NT2/D1 (cell line): Measurements from ENCODE around the gene MMUT.
"Not testable (repeated sequence)": the region's sequence is repeated elsewhere in the genome, so short reads cannot be mapped to it uniquely, and the experiment has no call there.

Source experiments
- DNase-seq: peaks from one replicate; pipeline ENCODE4 v3.0.0-alpha.2; 2011; ENCODE audit warnings: low read depth, low spot score
- H3K27me3 ChIP-seq: 2 replicates; pipeline ENCODE4 v1.6.0; 2011; ENCODE audit warnings: mild to moderate bottlenecking; ENCODE audit not compliant: insufficient read length, insufficient read depth
- H3K36me3 ChIP-seq: 2 replicates; pipeline ENCODE4 v1.6.1; 2011; ENCODE audit warnings: mild to moderate bottlenecking, low read length, mixed read lengths; ENCODE audit not compliant: insufficient read depth, insufficient read length
- H3K4me1 ChIP-seq: 2 replicates; pipeline ENCODE4 v1.5.1; 2011; ENCODE audit not compliant: insufficient read depth, insufficient read length
- H3K4me3 ChIP-seq: 2 replicates; pipeline ENCODE4 v1.5.1; 2011; ENCODE audit warnings: low read depth; ENCODE audit not compliant: insufficient read length
- H3K9ac ChIP-seq: 2 replicates; pipeline ENCODE4 v1.6.0; 2011; ENCODE audit warnings: low read depth; ENCODE audit not compliant: insufficient read length
- H3K9me3 ChIP-seq: 2 replicates; pipeline ENCODE4 v1.5.1; 2011; ENCODE audit warnings: mild to moderate bottlenecking, low read length; ENCODE audit not compliant: insufficient read depth
- SUZ12 ChIP-seq: IDR thresholded peaks from 2 replicates; pipeline ENCODE4 v1.6.1; 2011; ENCODE audit not compliant: insufficient read length, insufficient read depth; ENCODE audit errors: extremely low read depth
- YY1 ChIP-seq: IDR thresholded peaks from 2 replicates; pipeline ENCODE4 v1.6.1; 2011; ENCODE audit not compliant: insufficient read length, insufficient read depth
- ZNF274 ChIP-seq: IDR thresholded peaks from 2 replicates; pipeline ENCODE4 v1.6.1; 2011; ENCODE audit warnings: mild to moderate bottlenecking, low read depth, low read length

MMUT gene

GRCh38 chr6:49490633-49491032, 27.6 kb upstream of the MMUT start:
- Histone ChIP-seq H3K4me3 (no peak overlapping the region), H3K4me1 (no peaks in the 10 kb centered on the region), H3K9me3 (no peaks in the 10 kb centered on the region), H3K9ac (no peak overlapping the region), H3K27me3 (no peaks in the 10 kb centered on the region), H3K36me3 (peaks cover 21% of the 10 kb centered on the region)
- TF ChIP-seq SUZ12 (no peak), ZNF274 (no peak), YY1 (no peak)
- DNase-seq, result no peak

DNA sequence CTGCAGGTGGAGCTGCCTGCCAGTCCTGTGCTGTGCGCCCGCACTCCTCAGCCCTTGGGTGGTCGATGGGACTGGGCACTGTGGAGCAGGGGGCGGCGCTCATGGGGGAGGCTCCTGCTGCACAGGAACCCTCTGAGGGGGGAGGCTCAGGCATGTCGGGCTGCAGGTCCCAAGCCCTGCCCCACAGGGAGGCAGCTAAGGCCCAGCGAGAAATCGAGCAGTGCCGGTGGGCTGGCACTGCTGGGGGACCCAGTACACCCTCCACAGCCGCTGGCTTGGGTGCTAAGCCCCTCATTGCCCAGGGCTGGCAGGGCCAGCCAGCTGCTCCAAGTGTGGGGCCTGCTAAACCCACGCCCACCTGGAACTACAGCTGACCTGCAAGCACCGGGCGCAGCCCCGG, 20.3 kb upstream of the MMUT start:
- not testable (repeated sequence) for H3K4me1 ChIP-seq, H3K9ac ChIP-seq, H3K27me3 ChIP-seq, H3K4me3 ChIP-seq, DNase-seq
- peaks cover 19% of the 10 kb centered on the region; the same call in 1 of the 2 replicates for H3K9me3 ChIP-seq
- H3K36me3 ChIP-seq, result peaks cover 24% of the 10 kb centered on the region

GRCh38 chr6:49481846-49482245, 18.8 kb upstream of the MMUT start:
- peaks cover 24% of the 10 kb centered on the region; the same call in 1 of the 2 replicates for H3K9me3 ChIP-seq
- H3K36me3 ChIP-seq, result peaks cover 24% of the 10 kb centered on the region
- H3K4me1 ChIP-seq, H3K4me3 ChIP-seq, H3K27me3 ChIP-seq, H3K9ac ChIP-seq, DNase-seq: not testable (repeated sequence)

DNA sequence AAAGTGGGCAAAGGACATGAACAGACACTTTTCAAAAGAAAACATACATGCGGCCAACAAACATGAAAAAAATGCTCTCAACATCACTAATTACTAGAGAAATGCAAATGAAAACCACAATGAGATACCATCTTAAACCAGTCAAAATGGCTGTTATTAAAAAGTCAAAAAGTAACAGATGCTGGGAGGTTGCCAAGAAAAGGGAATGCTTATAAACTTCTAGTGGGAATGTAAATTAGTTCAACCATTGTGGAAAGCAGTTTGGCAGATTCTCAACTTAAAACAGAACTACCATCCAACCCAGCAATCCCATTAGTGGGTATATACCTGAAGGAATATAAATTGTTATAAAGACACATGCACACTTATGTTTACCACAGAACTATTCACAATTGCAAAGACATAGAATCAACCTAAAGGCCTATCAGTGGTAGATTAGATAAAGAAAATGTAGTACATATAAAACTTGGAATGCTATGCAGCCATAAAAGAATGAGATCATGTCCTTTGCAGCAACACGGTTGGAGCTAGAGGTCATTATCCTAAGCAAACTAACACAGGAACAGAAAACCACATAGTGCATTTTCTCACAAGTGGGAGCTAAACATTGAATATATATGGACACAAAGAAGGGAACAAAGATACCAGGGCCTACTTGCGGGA, 16.4 kb upstream of the MMUT start:
- H3K4me1 ChIP-seq, result no peaks in the 10 kb centered on the region
- H3K9me3 ChIP-seq, result peaks cover 24% of the 10 kb centered on the region; the same call in 1 of the 2 replicates
- no peak for TF ChIP-seq SUZ12
- TF ChIP-seq ZNF274, result no peak
- TF ChIP-seq YY1, result no peak
- no peaks in the 10 kb centered on the region for H3K27me3 ChIP-seq
- H3K36me3 ChIP-seq, result peaks cover 15% of the 10 kb centered on the region
- H3K9ac ChIP-seq, result no peak overlapping the region
- no peak for DNase-seq
- H3K4me3 ChIP-seq, result no peak overlapping the region

DNA sequence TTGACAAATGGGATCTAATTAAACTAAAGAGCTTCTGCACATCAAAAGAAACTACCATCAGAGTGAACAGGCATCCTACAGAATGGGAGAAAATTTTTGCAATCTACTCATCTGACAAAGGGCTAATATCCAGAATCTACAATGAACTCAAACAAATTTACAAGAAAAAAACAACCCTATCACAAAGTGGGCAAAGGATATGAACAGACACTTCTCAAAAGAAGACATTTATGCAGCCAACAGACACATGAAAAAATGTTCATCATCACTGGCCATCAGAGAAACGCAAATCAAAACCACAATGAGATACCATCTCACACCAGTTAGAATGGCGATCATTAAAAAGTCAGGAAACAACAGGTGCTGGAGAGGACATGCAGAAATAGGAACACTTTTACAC, 13.5 kb upstream of the MMUT start:
- H3K9ac ChIP-seq, H3K4me1 ChIP-seq, DNase-seq, H3K27me3 ChIP-seq, H3K4me3 ChIP-seq: not testable (repeated sequence)
- Histone ChIP-seq H3K9me3 (peaks cover 24% of the 10 kb centered on the region; the same call in 1 of the 2 replicates), H3K36me3 (peaks cover 23% of the 10 kb centered on the region)

DNA sequence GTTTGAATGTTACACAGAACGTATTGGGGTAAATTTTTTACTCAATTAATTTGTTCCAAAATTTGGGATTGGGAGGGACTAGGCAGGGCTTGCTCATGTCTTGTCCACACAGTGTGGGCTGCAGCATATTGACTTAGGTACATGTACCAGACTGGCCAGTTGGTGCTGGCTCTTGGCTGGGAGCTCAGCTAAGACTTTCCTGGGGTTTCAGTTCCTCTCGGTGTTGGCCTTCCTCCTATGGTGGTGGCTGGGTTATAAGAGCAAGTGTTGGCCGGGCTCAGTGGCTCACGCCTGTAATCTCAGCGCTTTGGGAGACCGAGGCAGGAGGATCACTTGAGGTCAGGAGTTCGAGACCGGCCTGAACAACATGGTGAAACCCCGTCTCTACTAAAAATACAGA, 5.0 kb upstream of the MMUT start:
- Histone ChIP-seq H3K27me3 (no peaks in the 10 kb centered on the region), H3K9me3 (no peaks in the 10 kb centered on the region), H3K4me3 (no peak overlapping the region), H3K9ac (no peak overlapping the region), H3K36me3 (peaks cover 20% of the 10 kb centered on the region), H3K4me1 (no peaks in the 10 kb centered on the region)
- TF ChIP-seq ZNF274, result no peak
- no peak for TF ChIP-seq SUZ12
- no peak for TF ChIP-seq YY1
- DNase-seq, result no peak

DNA sequence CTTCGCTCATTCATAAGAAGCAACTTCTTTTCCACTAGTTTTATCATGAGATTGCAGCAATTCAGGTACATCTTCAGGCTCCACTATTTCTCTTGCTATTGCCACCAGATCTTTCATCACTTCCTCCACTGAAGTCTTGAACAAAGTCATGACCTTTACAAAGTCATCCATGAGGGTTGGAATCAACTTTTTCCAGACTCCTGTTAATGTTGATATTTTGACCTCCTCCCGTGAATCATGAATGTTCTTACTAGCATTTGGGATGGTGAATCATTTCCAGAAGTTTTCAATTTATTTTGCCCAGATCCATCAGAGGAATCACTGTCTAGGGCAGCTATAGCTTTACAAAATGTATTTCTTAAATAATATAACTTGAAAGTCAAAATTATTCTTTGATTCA, 1.6 kb upstream of the MMUT start:
- Histone ChIP-seq H3K36me3 (peaks cover 6% of the 10 kb centered on the region), H3K4me1 (no peaks in the 10 kb centered on the region), H3K27me3 (no peaks in the 10 kb centered on the region), H3K9me3 (no peaks in the 10 kb centered on the region), H3K4me3 (no peak overlapping the region), H3K9ac (no peak overlapping the region)
- DNase-seq, result no peak
- TF ChIP-seq SUZ12, result no peak
- TF ChIP-seq ZNF274, result no peak
- TF ChIP-seq YY1, result no peak

- no peak for TF ChIP-seq SUZ12
- TF ChIP-seq YY1, result no peak
- no peak for TF ChIP-seq ZNF274
- H3K4me3 ChIP-seq, result peak overlapping the region; percentile 91
- H3K27me3 ChIP-seq, result no peaks in the 10 kb centered on the region
- H3K9ac ChIP-seq, result peak overlapping the region; percentile 90
- peaks cover 6% of the 10 kb centered on the region for H3K36me3 ChIP-seq
- no peaks in the 10 kb centered on the region for H3K4me1 ChIP-seq
- no peak for DNase-seq
- no peaks in the 10 kb centered on the region for H3K9me3 ChIP-seq
Observed at GRCh38 chr6:49463612-49463967, 537 bp upstream of the MMUT start.
